AG04450 (cell line): ENCODE measurements around the gene WDFY2. TPM values are rescaled to one million over a fixed set of nuclear protein-coding genes. Genes with fewer than 3 reads are reported as not detected.

Source experiments
- CTCF ChIA-PET: fragments of 300-600, 350-600 bp; formaldehyde crosslinking; extraction: SDS; loops from one replicate; lab custom pipeline; 2022; ENCODE audit warnings: antibody characterized with exemption, inconsistent platforms; lab: Charles Lee
- POLR2A ChIA-PET: fragments of 350-600 bp; formaldehyde crosslinking; extraction: SDS; loops from one replicate; lab custom pipeline; 2021; ENCODE audit warnings: antibody characterized with exemption, inconsistent platforms; lab: Yijun Ruan, JAX
- DNase-seq: peaks from one replicate; pipeline ENCODE4 v3.0.0-alpha.2; 2011; ENCODE audit warnings: low read depth, low spot score
- H3K27ac ChIP-seq: one replicate; pipeline ENCODE4 v1.5.1; 2012; ENCODE audit warnings: low read depth, low read length, control low read depth
- H3K27me3 ChIP-seq: one replicate; pipeline ENCODE4 v1.6.0; 2012; ENCODE audit warnings: low read length; ENCODE audit not compliant: control insufficient read depth, insufficient read depth
- H3K4me3 ChIP-seq: 2 replicates; pipeline ENCODE4 v1.5.1; 2011; ENCODE audit warnings: mild to moderate bottlenecking, low read depth, low read length, control low read depth
- H3K9me3 ChIP-seq: 2 replicates; pipeline ENCODE4 v1.5.1; 2012; ENCODE audit warnings: low read length; ENCODE audit not compliant: control insufficient read depth, insufficient read depth
- CTCF ChIP-seq: IDR thresholded peaks from 2 replicates; pipeline ENCODE4 v1.5.1; 2011; ENCODE audit warnings: low read depth, low read length, control low read depth, inconsistent platforms
- polyA plus RNA-seq: library from polyadenylated mRNA; depleted of rRNA; stranded (reverse); fragments of >200 nt; gene quantifications from 2 replicates; pipeline ENCODE4 v1.2.3, GENCODE V29; 2011

The WDFY2 gene
- polyA plus RNA-seq, 1 experiment, result 6.3 TPM

- CTCF ChIA-PET, result interaction anchor here (0.6 to 1.0 kb wide), 3 partner anchors 150 to 161 kb away, joined by 3 to 4 read pairs (median 4); no protein-coding TSS in a partner anchor
- no peak for TF ChIP-seq CTCF
- H3K27ac ChIP-seq, result no peak overlapping the region
- no peak for DNase-seq
- no peak overlapping the region for H3K4me3 ChIP-seq
- POLR2A ChIA-PET, result interaction anchor here (1.3 kb wide), 1 partner anchor 142 kb away, joined by 4 read pairs; the partner anchor contains the start of gene INTS6
- H3K9me3 ChIP-seq, result no peaks in the 10 kb centered on the region
- H3K27me3 ChIP-seq, result no peaks in the 10 kb centered on the region
Observed at GRCh38 chr13:51595416-51595815, 11.2 kb downstream of the WDFY2 start.

GRCh38 chr13:51596541-51596940, 12.3 kb downstream of the WDFY2 start:
- DNase-seq, result no peak
- CTCF ChIA-PET, result no interaction called here

GRCh38 chr13:51599444-51600176, 15.3 kb downstream of the WDFY2 start:
- Histone ChIP-seq H3K27me3 (no peaks in the 10 kb centered on the region), H3K4me3 (no peak overlapping the region), H3K27ac (no peak overlapping the region), H3K9me3 (no peaks in the 10 kb centered on the region)
- POLR2A ChIA-PET, result interaction anchor here (0.6 kb wide), 1 partner anchor 146 kb away, joined by 3 read pairs; no protein-coding TSS in a partner anchor
- CTCF ChIA-PET, result no interaction called here
- TF ChIP-seq CTCF, result no peak
- DNase-seq, result no peak

More at GRCh38 chr13:51596541-51596940, 12.3 kb downstream of the WDFY2 start:
- H3K9me3 ChIP-seq, result no peaks in the 10 kb centered on the region
- no peak for TF ChIP-seq CTCF
- no peak overlapping the region for H3K27ac ChIP-seq
- POLR2A ChIA-PET, result interaction anchor here (1.3 kb wide), 1 partner anchor 144 kb away, joined by 4 read pairs; the partner anchor contains the start of gene INTS6
- H3K4me3 ChIP-seq, result no peak overlapping the region
- H3K27me3 ChIP-seq, result no peaks in the 10 kb centered on the region

GRCh38 chr13:51600703-51601102, 16.4 kb downstream of the WDFY2 start:
- Histone ChIP-seq H3K9me3 (no peaks in the 10 kb centered on the region), H3K27me3 (no peaks in the 10 kb centered on the region), H3K4me3 (no peak overlapping the region), H3K27ac (no peak overlapping the region)
- CTCF ChIA-PET, result no interaction called here
- TF ChIP-seq CTCF, result no peak
- DNase-seq, result no peak
- POLR2A ChIA-PET, result no interaction called here
